ENCODE results near the gene OAS1.

Gene OAS1

DNA sequence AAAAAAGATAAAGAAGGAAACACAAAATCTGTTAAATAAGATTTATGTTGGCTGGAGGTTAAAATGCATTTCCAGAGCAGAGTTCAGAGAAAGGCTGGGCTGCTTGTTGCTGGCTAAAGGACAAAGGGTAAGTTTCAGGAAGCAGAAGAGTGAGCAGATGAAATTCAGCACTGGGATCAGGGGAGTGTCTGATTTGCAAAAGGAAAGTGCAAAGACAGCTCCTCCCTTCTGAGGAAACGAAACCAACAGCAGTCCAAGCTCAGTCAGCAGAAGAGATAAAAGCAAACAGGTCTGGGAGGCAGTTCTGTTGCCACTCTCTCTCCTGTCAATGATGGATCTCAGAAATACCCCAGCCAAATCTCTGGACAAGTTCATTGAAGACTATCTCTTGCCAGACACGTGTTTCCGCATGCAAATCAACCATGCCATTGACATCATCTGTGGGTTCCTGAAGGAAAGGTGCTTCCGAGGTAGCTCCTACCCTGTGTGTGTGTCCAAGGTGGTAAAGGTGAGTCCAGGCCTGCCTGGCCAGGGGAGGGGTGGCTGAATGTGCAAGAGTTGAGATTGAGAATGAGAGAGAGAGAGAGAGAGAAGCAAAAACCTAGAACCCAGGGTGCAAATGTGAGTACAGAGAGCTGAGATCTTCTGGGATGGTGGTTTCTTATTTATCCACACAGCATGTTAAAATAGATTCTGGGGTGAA lies at the start of gene OAS1:
Gene OAS1, plus strand, starts transcription at position 251 of the 703 bp plus-strand sequence. Its CDS starts 78 bp downstream, at position 329.
- Histone ChIP-seq H3K27ac (ENCODE audit: low read depth, low read length) (peak within 1 kb of the TSS; percentile 95), H3K36me3 (ENCODE audit: control insufficient read depth, low read length) (no peaks in the 10 kb centered on the region), H3K4me2 (ENCODE audit: low read length) (peak within 1 kb of the TSS; percentile 100), H3K9me3 (ENCODE audit: control insufficient read depth, insufficient read depth, low read length) (no peaks in the 10 kb centered on the region; the same call in 1 of the 2 replicates), H4K20me1 (ENCODE audit: control insufficient read depth, insufficient read depth, low read depth, low read length) (no peaks in the 10 kb centered on the region), H3K4me1 (ENCODE audit: control insufficient read depth, low read length) (peaks cover 80% of the 10 kb centered on the region), H3F3A (ENCODE audit: control insufficient read depth, insufficient read depth) (peaks cover 36% of the 10 kb centered on the region), H3K4me3 (ENCODE audit: low read length) (peak within 1 kb of the TSS; percentile 86), H3K79me2 (ENCODE audit: control insufficient read depth, low read length) (no peaks in the 10 kb centered on the region), H3K9me2 (replicated peaks; ENCODE audit: control insufficient read depth, low read length) (no peaks in the 10 kb centered on the region), H3K27me3 (ENCODE audit: control insufficient read depth, low read length) (no peaks in the 10 kb centered on the region)
- TF ChIP-seq, protein P1, sequence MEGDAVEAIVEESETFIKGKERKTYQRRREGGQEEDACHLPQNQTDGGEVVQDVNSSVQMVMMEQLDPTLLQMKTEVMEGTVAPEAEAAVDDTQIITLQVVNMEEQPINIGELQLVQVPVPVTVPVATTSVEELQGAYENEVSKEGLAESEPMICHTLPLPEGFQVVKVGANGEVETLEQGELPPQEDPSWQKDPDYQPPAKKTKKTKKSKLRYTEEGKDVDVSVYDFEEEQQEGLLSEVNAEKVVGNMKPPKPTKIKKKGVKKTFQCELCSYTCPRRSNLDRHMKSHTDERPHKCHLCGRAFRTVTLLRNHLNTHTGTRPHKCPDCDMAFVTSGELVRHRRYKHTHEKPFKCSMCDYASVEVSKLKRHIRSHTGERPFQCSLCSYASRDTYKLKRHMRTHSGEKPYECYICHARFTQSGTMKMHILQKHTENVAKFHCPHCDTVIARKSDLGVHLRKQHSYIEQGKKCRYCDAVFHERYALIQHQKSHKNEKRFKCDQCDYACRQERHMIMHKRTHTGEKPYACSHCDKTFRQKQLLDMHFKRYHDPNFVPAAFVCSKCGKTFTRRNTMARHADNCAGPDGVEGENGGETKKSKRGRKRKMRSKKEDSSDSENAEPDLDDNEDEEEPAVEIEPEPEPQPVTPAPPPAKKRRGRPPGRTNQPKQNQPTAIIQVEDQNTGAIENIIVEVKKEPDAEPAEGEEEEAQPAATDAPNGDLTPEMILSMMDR (IDR thresholded peaks at IDR 0.05; ENCODE audit: low read depth, low read length, poor library complexity, severe bottlenecking), result no peak
- no peak for TF ChIP-seq EZH2phosphoT487 (IDR thresholded peaks at IDR 0.05; ENCODE audit: borderline replicate concordance, low read length)

DNA sequence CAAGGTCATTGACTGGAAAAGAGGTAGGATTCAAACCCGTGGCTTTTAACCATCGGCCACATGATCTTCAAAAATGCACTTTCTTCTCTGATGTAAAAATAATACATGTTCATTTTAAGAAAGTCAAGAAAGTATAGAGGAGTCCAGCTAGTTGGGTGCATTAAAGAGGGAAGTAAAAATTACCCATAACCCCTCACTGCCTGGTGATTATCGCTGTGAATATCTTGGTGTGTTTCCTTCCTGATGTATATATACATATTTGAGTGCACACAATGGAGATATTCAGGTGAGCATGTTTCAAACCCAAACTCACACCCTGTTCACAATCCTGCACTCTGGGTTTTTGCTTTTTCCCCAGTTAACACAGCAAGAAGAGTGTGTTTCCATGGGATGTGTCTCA lies 47.5 kb upstream of the OAS1 start:
- Histone ChIP-seq H3K4me1 (ENCODE audit: control insufficient read depth, low read length) (no peaks in the 10 kb centered on the region), H3F3A (ENCODE audit: control insufficient read depth, insufficient read depth) (no peaks in the 10 kb centered on the region), H3K9me2 (replicated peaks; ENCODE audit: control insufficient read depth, low read length) (no peaks in the 10 kb centered on the region), H3K27me3 (ENCODE audit: control insufficient read depth, low read length) (peaks cover 30% of the 10 kb centered on the region), H3K36me3 (ENCODE audit: control insufficient read depth, low read length) (no peaks in the 10 kb centered on the region), H3K4me2 (ENCODE audit: low read length) (no peak overlapping the region), H3K4me3 (ENCODE audit: low read length) (no peak overlapping the region), H3K27ac (ENCODE audit: low read depth, low read length) (no peak overlapping the region), H4K20me1 (ENCODE audit: control insufficient read depth, insufficient read depth, low read depth, low read length) (no peaks in the 10 kb centered on the region), H3K9me3 (ENCODE audit: control insufficient read depth, insufficient read depth, low read length) (no peaks in the 10 kb centered on the region), H3K79me2 (ENCODE audit: control insufficient read depth, low read length) (no peaks in the 10 kb centered on the region)
- TF ChIP-seq, protein P1 (IDR thresholded peaks at IDR 0.05; ENCODE audit: low read depth, low read length, poor library complexity, severe bottlenecking), result no peak
- TF ChIP-seq EZH2phosphoT487 (IDR thresholded peaks at IDR 0.05; ENCODE audit: borderline replicate concordance, low read length), result no peak

DNA sequence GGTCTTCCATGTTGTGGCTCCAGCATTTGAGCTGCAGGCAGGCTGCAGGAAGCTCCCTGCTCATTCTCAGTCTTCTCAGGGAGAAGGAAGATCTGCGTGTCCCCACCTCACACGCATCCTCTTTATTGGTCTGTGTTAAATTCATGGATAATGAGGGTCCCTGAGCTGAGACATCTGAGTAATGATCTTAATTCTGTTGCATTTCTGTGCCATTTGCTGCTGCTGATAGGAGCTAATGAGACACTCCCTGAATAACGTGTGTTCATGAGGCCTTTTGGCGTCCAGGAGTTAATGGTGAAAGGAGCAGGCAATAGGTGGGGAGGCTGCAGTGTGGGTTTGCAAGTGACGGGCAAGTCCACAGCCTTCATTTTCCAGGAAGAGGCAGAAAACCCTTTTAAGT lies 46.6 kb upstream of the OAS1 start:
- Histone ChIP-seq H3F3A (ENCODE audit: control insufficient read depth, insufficient read depth) (no peaks in the 10 kb centered on the region), H3K27ac (ENCODE audit: low read depth, low read length) (no peak overlapping the region), H3K27me3 (ENCODE audit: control insufficient read depth, low read length) (peaks cover 25% of the 10 kb centered on the region), H3K79me2 (ENCODE audit: control insufficient read depth, low read length) (no peaks in the 10 kb centered on the region), H3K9me3 (ENCODE audit: control insufficient read depth, insufficient read depth, low read length) (no peaks in the 10 kb centered on the region), H3K4me3 (ENCODE audit: low read length) (no peak overlapping the region), H3K4me2 (ENCODE audit: low read length) (no peak overlapping the region), H3K36me3 (ENCODE audit: control insufficient read depth, low read length) (no peaks in the 10 kb centered on the region), H3K4me1 (ENCODE audit: control insufficient read depth, low read length) (no peaks in the 10 kb centered on the region), H3K9me2 (replicated peaks; ENCODE audit: control insufficient read depth, low read length) (no peaks in the 10 kb centered on the region), H4K20me1 (ENCODE audit: control insufficient read depth, insufficient read depth, low read depth, low read length) (no peaks in the 10 kb centered on the region)
- no peak for TF ChIP-seq EZH2phosphoT487 (IDR thresholded peaks at IDR 0.05; ENCODE audit: borderline replicate concordance, low read length)
- TF ChIP-seq, protein P1 (IDR thresholded peaks at IDR 0.05; ENCODE audit: low read depth, low read length, poor library complexity, severe bottlenecking), result no peak

Measured in DOHH2 (cell line).